A673 (cell line): ENCODE results near the gene SRPK1. TPM values are rescaled to one million over a fixed set of nuclear protein-coding genes. Genes with fewer than 3 reads are reported as not detected.

ENCODE experiments used
- BruUV-seq: library from RNA; stranded (reverse); fragments of 400-500 nt; replicated peaks from 2 replicates; lab custom pipeline; 2021; lab: Mats Ljungman, UMichigan
- CTCF ChIA-PET: fragments of 300-600 bp; sonication (Branson Sonifier 250); formaldehyde crosslinking; loops from one replicate; lab custom pipeline; 2022; ENCODE audit warnings: antibody characterized with exemption; lab: Charles Lee
- POLR2A ChIA-PET: fragments of 300-600 bp; sonication (Branson Sonifier 250); formaldehyde crosslinking; loops from one replicate; lab custom pipeline; 2022; ENCODE audit warnings: antibody characterized with exemption; ENCODE audit not compliant: low non-redundant PET; lab: Charles Lee
- DNase-seq: peaks from one replicate; pipeline ENCODE4 v3.0.0-alpha.2; 2015; ENCODE audit warnings: low spot score
- H3K27ac ChIP-seq: fragments of 200-600 bp; sonication (generic); 2 replicates; pipeline ENCODE4 v1.5.1; 2016; ENCODE audit warnings: mixed run types, low read depth, mild to moderate bottlenecking, mixed read lengths, antibody characterized with exemption, low read length; ENCODE audit not compliant: poor library complexity, severe bottlenecking
- H3K27me3 ChIP-seq: fragments of 200-600 bp; sonication (generic); replicated peaks from 2 replicates; pipeline ENCODE4 v1.6.1; 2017; ENCODE audit warnings: mixed run types, low read depth, mild to moderate bottlenecking, mixed read lengths, antibody characterized with exemption, low read length; ENCODE audit not compliant: insufficient read depth, poor library complexity
- H3K36me3 ChIP-seq: fragments of 200-600 bp; sonication (generic); 2 replicates; pipeline ENCODE4 v1.6.1; 2016; ENCODE audit warnings: mixed run types, mild to moderate bottlenecking, mixed read lengths, antibody characterized with exemption, low read length; ENCODE audit not compliant: insufficient read depth, poor library complexity, severe bottlenecking
- H3K4me1 ChIP-seq: fragments of 200-600 bp; sonication (generic); 2 replicates; pipeline ENCODE4 v1.6.1; 2017; ENCODE audit warnings: mixed run types, mild to moderate bottlenecking, mixed read lengths, antibody characterized with exemption, low read length; ENCODE audit not compliant: insufficient read depth, poor library complexity, severe bottlenecking
- H3K4me3 ChIP-seq: fragments of 200-600 bp; sonication (generic); 2 replicates; pipeline ENCODE4 v1.5.1; 2016; ENCODE audit warnings: low read depth, mixed run types, mild to moderate bottlenecking, mixed read lengths, low read length; ENCODE audit not compliant: poor library complexity, severe bottlenecking
- H3K9me3 ChIP-seq: fragments of 200-600 bp; sonication (generic); 2 replicates; pipeline ENCODE4 v1.6.1; 2016; ENCODE audit warnings: mixed run types, low read depth, mild to moderate bottlenecking, mixed read lengths, antibody characterized with exemption, low read length; ENCODE audit not compliant: poor library complexity, severe bottlenecking
- CTCF ChIP-seq: fragments of 300-800, 200-600 bp; sonication (generic); conservative IDR thresholded peaks from 2 replicates; pipeline ENCODE4 v1.5.1; 2017; ENCODE audit warnings: low read depth, mild to moderate bottlenecking, antibody characterized with exemption, low read length, moderate library complexity, mixed read lengths
- EZH2 ChIP-seq: fragments of 200-600 bp; sonication (generic); IDR thresholded peaks from 2 replicates; pipeline ENCODE4 v1.6.1; 2017; ENCODE audit warnings: borderline replicate concordance, low read depth, mild to moderate bottlenecking, mixed read lengths, antibody characterized with exemption, low read length; ENCODE audit not compliant: poor library complexity, severe bottlenecking
- intact Hi-C: fragments of 100-400 bp; cut with micrococcal nuclease; formaldehyde crosslinking; loops from one replicate; pipeline ENCODE4 v1.10.0; 2022; ENCODE audit not compliant: unreplicated experiment
- total RNA-seq: library from RNA; stranded (reverse); gene quantifications from 2 replicates; pipeline ENCODE4 v1.2.3, GENCODE V29; 2021

The SRPK1 gene
- total RNA-seq, 1 experiment from 2014 or later = 104 TPM

GRCh38 chr6:35905141-35905785 is 15.6 kb downstream of the SRPK1 start:
- Histone ChIP-seq H3K4me3 (no peak overlapping the region), H3K4me1 (no peaks in the 10 kb centered on the region), H3K36me3 (peaks cover 27% of the 10 kb centered on the region), H3K27ac (no peak overlapping the region), H3K9me3 (peaks cover 17% of the 10 kb centered on the region), H3K27me3 (no peaks in the 10 kb centered on the region)
- ChIA-PET POLR2A (no interaction called here), CTCF (no interaction called here)
- no peak for DNase-seq
- TF ChIP-seq EZH2 = no peak
- no peak for TF ChIP-seq CTCF
- intact Hi-C loops = no loop called here
- BruUV-seq = no TSS peak

- Histone ChIP-seq H3K36me3 (peaks cover 13% of the 10 kb centered on the region), H3K4me1 (no peaks in the 10 kb centered on the region), H3K4me3 (no peak overlapping the region), H3K27me3 (no peaks in the 10 kb centered on the region), H3K9me3 (peaks cover 2% of the 10 kb centered on the region), H3K27ac (no peak overlapping the region)
- no peak for TF ChIP-seq CTCF
- TF ChIP-seq EZH2 = no peak
- ChIA-PET CTCF (no interaction called here), POLR2A (no interaction called here)
- DNase-seq = no peak
- BruUV-seq = no TSS peak
- intact Hi-C loops = no loop called here
These were observed 17.2 kb downstream of the SRPK1 start for GRCh38 chr6:35903679-35904078.

- no peak for TF ChIP-seq CTCF
- no peak for TF ChIP-seq EZH2
- Histone ChIP-seq H3K27ac (no peak overlapping the region), H3K4me3 (no peak overlapping the region), H3K36me3 (peaks cover 8% of the 10 kb centered on the region), H3K4me1 (no peaks in the 10 kb centered on the region), H3K9me3 (no peaks in the 10 kb centered on the region), H3K27me3 (no peaks in the 10 kb centered on the region)
- BruUV-seq = no TSS peak
- intact Hi-C loops = no loop called here
- ChIA-PET POLR2A (no interaction called here), CTCF (no interaction called here)
- no peak for DNase-seq
These were observed 20.4 kb downstream of the SRPK1 start for GRCh38 chr6:35900448-35900847.
